Activated naive CD4-positive, alpha-beta T cell treated with anti-CD3 and anti-CD28 coated beads, Interleukin-2, amount 50 U/mL, for 24 hours (primary cell): Measurements from ENCODE around the gene PXMP4.

Experiments
- H3K27ac Mint-ChIP-seq: one replicate; pipeline ENCODE4 v1.8.0; 2021; ENCODE audit warnings: mild to moderate bottlenecking, mixed read lengths
- H3K27me3 Mint-ChIP-seq: one replicate; pipeline ENCODE4 v1.8.0; 2021; ENCODE audit warnings: mixed read lengths
- H3K36me3 Mint-ChIP-seq: one replicate; pipeline ENCODE4 v1.8.0; 2021; ENCODE audit warnings: mixed read lengths
- H3K4me1 Mint-ChIP-seq: one replicate; pipeline ENCODE4 v1.8.0; 2021; ENCODE audit warnings: mixed read lengths
- H3K4me3 Mint-ChIP-seq: one replicate; pipeline ENCODE4 v1.8.0; 2021; ENCODE audit warnings: mild to moderate bottlenecking, mixed read lengths
- H3K9me3 Mint-ChIP-seq: one replicate; pipeline ENCODE4 v1.8.0; 2021; ENCODE audit warnings: mixed read lengths

Gene PXMP4

GRCh38 chr20:33673114-33673409, 47.0 kb downstream of the PXMP4 start:
- Mint-ChIP-seq H3K4me3 (peak overlapping the region; percentile 88), H3K9me3 (no peaks in the 10 kb centered on the region), H3K27me3 (no peaks in the 10 kb centered on the region), H3K36me3 (no peaks in the 10 kb centered on the region), H3K4me1 (peaks cover 35% of the 10 kb centered on the region), H3K27ac (peak overlapping the region; percentile 74)

GRCh38 chr20:33672426-33673113, 47.5 kb downstream of the PXMP4 start:
- H3K4me1 Mint-ChIP-seq, result peaks cover 30% of the 10 kb centered on the region

GRCh38 chr20:33671573-33672288, 48.4 kb downstream of the PXMP4 start:
- Mint-ChIP-seq H3K4me3 (no peak overlapping the region), H3K27ac (peak overlapping the region; percentile 35), H3K36me3 (no peaks in the 10 kb centered on the region), H3K9me3 (no peaks in the 10 kb centered on the region), H3K27me3 (no peaks in the 10 kb centered on the region), H3K4me1 (peaks cover 29% of the 10 kb centered on the region)

More at GRCh38 chr20:33672426-33673113, 47.5 kb downstream of the PXMP4 start:
- H3K27me3 Mint-ChIP-seq, result no peaks in the 10 kb centered on the region
- H3K36me3 Mint-ChIP-seq, result no peaks in the 10 kb centered on the region
- peak overlapping the region; percentile 68 for H3K4me3 Mint-ChIP-seq
- H3K27ac Mint-ChIP-seq, result peak overlapping the region; percentile 74
- H3K9me3 Mint-ChIP-seq, result no peaks in the 10 kb centered on the region

- Mint-ChIP-seq H3K27ac (no peak overlapping the region), H3K36me3 (no peaks in the 10 kb centered on the region), H3K4me1 (peaks cover 31% of the 10 kb centered on the region), H3K27me3 (no peaks in the 10 kb centered on the region), H3K9me3 (no peaks in the 10 kb centered on the region), H3K4me3 (no peak overlapping the region)
Measured at GRCh38 chr20:33670715-33671499, 49.2 kb downstream of the PXMP4 start.

- no peak overlapping the region for H3K27ac Mint-ChIP-seq
- no peaks in the 10 kb centered on the region for H3K27me3 Mint-ChIP-seq
- H3K9me3 Mint-ChIP-seq, result no peaks in the 10 kb centered on the region
- H3K4me3 Mint-ChIP-seq, result no peak overlapping the region
- H3K36me3 Mint-ChIP-seq, result no peaks in the 10 kb centered on the region
- peaks cover 32% of the 10 kb centered on the region for H3K4me1 Mint-ChIP-seq
Measured at GRCh38 chr20:33669873-33670640, 50.1 kb downstream of the PXMP4 start.

GRCh38 chr20:33669224-33669623, 50.9 kb downstream of the PXMP4 start:
- peaks cover 37% of the 10 kb centered on the region for H3K4me1 Mint-ChIP-seq
- H3K27ac Mint-ChIP-seq, result no peak overlapping the region
- no peaks in the 10 kb centered on the region for H3K27me3 Mint-ChIP-seq
- no peak overlapping the region for H3K4me3 Mint-ChIP-seq
- no peaks in the 10 kb centered on the region for H3K36me3 Mint-ChIP-seq
- H3K9me3 Mint-ChIP-seq, result no peaks in the 10 kb centered on the region

- Mint-ChIP-seq H3K4me1 (peaks cover 37% of the 10 kb centered on the region), H3K27ac (peak overlapping the region; percentile 17), H3K27me3 (no peaks in the 10 kb centered on the region), H3K4me3 (peak overlapping the region; percentile 85), H3K9me3 (no peaks in the 10 kb centered on the region), H3K36me3 (no peaks in the 10 kb centered on the region)
Measured at GRCh38 chr20:33668466-33669155, 51.5 kb downstream of the PXMP4 start.

- Mint-ChIP-seq H3K4me1 (peaks cover 32% of the 10 kb centered on the region), H3K27ac (peak overlapping the region; percentile 65), H3K27me3 (no peaks in the 10 kb centered on the region), H3K36me3 (no peaks in the 10 kb centered on the region), H3K4me3 (peak overlapping the region; percentile 85), H3K9me3 (no peaks in the 10 kb centered on the region)
Measured at GRCh38 chr20:33667676-33668465, 52.2 kb downstream of the PXMP4 start.

- peak overlapping the region; percentile 65 for H3K27ac Mint-ChIP-seq
- peak overlapping the region; percentile 85 for H3K4me3 Mint-ChIP-seq
- H3K4me1 Mint-ChIP-seq, result peaks cover 34% of the 10 kb centered on the region
- no peaks in the 10 kb centered on the region for H3K27me3 Mint-ChIP-seq
- no peaks in the 10 kb centered on the region for H3K36me3 Mint-ChIP-seq
- no peaks in the 10 kb centered on the region for H3K9me3 Mint-ChIP-seq
Measured at GRCh38 chr20:33667245-33667675, 52.9 kb downstream of the PXMP4 start.

GRCh38 chr20:33666293-33667244, 53.5 kb downstream of the PXMP4 start, which contains the start of gene ACTL10:
Gene ACTL10, plus strand, starts transcription at chr20:33666943. Its CDS starts 555 bp downstream, at chr20:33667498.
- Mint-ChIP-seq H3K9me3 (no peaks in the 10 kb centered on the region), H3K36me3 (no peaks in the 10 kb centered on the region), H3K27ac (peak within 1 kb of the TSS; percentile 95), H3K27me3 (no peaks in the 10 kb centered on the region), H3K4me1 (peaks cover 29% of the 10 kb centered on the region), H3K4me3 (peak within 1 kb of the TSS; percentile 94)

GRCh38 chr20:33664762-33665144, 55.4 kb downstream of the PXMP4 start:
- H3K27ac Mint-ChIP-seq, result peak overlapping the region; percentile 95
- H3K4me1 Mint-ChIP-seq, result peaks cover 29% of the 10 kb centered on the region
- peak overlapping the region; percentile 88 for H3K4me3 Mint-ChIP-seq
- H3K36me3 Mint-ChIP-seq, result no peaks in the 10 kb centered on the region
- H3K27me3 Mint-ChIP-seq, result no peaks in the 10 kb centered on the region
- H3K9me3 Mint-ChIP-seq, result no peaks in the 10 kb centered on the region

GRCh38 chr20:33664085-33664761, 55.9 kb downstream of the PXMP4 start:
- Mint-ChIP-seq H3K27me3 (no peaks in the 10 kb centered on the region), H3K36me3 (no peaks in the 10 kb centered on the region), H3K4me1 (peaks cover 29% of the 10 kb centered on the region), H3K4me3 (peak overlapping the region; percentile 88), H3K9me3 (no peaks in the 10 kb centered on the region), H3K27ac (peak overlapping the region; percentile 95)
